Stimulated activated CD8-positive, alpha-beta memory T cell treated with anti-CD3 and anti-CD28 coated beads, Interleukin-12 subunit alpha, Interleukin-12 subunit beta, amount 100 ng/mL, for 4 hours (primary cell): Measurements from ENCODE around the gene FRY.

Source experiments
- DNase-seq: peaks from one replicate; pipeline ENCODE4 v3.0.0-alpha.2; 2020; ENCODE audit warnings: low read depth

Gene FRY

DNA sequence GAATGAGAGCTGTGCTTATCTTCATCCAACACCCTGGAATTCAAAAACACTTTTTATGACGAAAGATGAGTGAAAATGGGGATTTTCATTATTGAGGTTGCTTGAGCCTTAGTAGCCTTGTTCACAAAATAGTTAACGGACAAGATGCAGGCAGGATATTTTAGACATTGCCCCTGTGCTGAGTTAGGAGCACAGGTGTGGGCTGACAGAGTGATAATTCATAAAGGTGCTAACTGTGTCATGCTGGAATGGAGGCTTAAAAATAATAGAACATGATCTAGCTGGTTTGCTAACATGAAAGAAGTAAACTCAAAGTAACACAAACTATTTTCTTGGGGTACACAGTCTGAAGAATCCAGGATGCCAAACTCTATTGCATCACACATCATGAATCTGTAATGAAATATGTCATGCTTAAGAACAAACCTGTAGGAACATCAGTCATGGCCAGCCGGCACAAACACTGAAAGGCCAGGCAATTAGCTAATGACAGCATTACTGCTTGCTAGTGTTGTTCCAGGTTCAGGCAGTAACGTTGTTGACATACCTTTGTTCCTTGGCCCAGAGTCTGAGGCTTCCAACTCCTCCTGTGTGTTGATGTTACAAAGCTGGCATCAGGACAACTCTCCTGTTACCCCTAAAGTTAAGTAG lies 55.3 kb downstream of the FRY start:
- DNase-seq: no peak

GRCh38 chr13:32087955-32088747 lies 56.6 kb downstream of the FRY start:
- no peak for DNase-seq

- DNase-seq: no peak
These were observed 60.9 kb downstream of the FRY start for GRCh38 chr13:32092496-32092895.

DNA sequence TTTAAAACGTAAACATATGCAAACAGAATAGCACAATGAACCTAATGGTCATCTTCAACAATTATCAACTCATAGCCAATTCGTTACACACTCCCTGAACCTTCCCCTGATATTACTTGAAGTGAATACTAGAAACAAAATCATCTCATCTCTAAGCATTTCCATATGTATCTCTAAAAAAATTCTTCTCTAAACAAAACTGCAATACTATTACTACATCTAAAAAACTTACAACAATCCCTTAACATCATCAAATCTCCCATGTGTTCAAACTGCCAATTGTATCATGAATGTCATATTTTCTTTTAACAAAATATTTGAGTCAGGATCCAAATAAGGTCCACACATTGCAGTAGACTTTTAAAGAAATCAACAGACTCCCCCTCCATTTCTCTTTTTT lies 61.4 kb downstream of the FRY start:
- DNase-seq: no peak

GRCh38 chr13:32098272-32098671 lies 66.7 kb downstream of the FRY start:
- DNase-seq: no peak

DNA sequence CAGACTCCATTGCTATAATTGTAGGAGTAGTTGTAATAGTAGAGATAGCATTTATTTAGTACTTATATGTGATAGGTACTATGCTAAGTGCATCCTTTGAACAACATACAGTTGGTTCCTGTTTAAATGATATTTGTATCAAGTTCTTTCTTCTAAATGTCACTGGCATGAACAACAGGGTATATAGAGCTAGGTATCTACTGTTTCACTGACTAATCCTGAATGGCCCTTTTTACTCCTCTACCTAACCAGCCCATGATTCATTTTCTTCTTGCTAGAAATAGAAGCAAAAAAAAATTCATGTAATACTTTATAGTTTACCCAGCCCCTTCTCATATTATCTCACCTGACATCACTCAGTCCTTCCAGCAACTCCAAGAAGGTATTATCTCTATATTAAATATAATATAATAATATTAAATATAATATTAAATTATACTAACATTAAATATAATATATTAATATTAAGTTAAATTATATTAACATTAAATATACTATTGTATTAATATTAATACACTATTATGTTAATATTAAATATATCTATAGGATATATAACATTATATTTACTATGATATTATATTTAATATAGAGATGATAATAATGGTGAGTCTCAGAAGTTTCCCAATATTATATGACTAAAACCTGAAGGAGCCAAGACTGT lies 74.2 kb downstream of the FRY start:
- no peak for DNase-seq

- no peak for DNase-seq
These were observed 75.9 kb downstream of the FRY start for GRCh38 chr13:32107474-32107873.

DNA sequence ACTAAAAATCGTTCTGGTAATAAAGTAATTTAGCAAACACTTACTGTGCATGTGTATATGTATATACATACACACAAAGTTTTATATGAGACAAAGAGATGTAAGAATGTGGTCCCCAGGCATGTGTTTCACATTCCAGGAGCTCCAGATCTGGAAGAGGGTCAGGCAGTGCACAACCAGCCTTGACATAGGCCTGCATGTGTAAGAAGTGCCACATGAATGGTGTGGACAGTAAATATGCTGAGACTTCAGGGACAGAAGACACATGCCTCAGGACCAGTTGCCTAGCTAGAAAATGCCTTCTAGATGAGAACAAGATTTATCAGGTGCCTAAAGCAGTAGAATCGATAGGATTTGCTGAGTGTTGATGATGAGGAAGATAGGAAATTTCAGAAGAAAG lies 76.4 kb downstream of the FRY start:
- DNase-seq: no peak

DNA sequence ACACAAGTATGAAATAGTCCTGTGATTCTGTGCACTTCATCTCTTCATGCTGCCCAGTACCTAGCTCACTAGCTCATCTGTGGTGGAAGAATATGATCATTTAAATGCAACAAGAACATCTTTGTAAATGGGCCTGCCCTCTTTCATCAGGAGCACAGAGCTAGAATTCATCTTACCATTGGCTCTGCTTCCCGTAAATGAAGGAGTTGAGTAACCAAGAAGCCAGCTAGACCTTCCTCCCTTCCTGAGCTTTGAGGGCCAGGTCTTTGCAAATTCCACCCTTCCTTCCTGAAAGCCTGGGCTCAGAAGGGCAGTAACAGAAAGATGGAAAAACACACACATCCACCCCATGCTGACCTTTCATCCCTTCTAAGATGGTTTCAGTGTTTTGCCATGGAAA lies 82.0 kb downstream of the FRY start:
- DNase-seq: no peak

DNA sequence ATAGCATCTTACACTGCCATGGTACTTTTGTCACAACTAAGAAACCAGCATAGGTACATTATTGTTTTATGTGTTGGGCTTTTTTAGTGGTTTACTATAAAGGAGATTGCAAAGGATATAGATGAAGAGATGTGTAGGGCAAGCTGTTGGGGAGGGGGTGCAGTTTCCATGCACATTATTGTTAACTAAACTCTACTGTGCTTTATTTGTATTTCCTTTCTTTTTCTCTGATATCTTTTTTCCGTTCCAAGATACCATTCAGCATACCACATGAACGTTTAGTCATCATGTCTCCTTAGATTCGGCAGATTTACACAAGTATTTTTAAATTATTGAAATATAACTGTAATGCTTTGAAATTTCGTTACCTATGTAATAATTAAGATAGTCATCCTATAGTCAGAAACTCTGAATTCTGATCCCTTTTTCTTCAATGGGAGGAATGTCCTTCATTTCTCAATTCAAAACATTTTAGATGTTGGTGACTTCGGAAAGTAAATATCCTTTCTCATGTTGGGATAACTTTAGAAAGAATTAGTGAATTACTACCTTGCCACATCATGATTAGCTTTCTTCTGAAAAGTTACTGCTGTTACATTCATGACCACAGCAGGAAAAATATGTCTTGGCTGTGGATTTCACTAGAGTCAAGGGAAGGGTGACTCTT lies 82.8 kb downstream of the FRY start:
- no peak for DNase-seq

- no peak for DNase-seq
These were observed 83.5 kb downstream of the FRY start for GRCh38 chr13:32115066-32115465.

DNA sequence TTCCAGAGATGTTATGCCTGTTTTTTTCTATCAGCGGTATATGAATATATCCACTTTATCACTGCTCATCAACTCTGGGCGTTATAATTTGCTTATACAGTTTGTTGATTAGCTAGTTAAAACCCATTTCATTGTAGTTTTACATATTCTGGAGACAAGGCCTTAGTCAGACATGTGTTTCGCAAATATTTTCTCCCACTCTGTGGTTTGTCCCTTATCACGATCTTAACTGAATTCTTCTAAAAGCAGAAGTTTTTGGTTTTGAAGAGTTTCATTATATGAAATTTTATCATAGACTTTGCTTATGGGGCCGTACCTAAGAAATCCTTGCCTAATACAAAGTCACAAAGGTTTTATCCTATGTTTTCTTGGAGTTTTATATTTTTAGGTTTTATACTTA lies 84.6 kb downstream of the FRY start:
- no peak for DNase-seq

GRCh38 chr13:32117001-32117400 lies 85.4 kb downstream of the FRY start:
- no peak for DNase-seq

DNA sequence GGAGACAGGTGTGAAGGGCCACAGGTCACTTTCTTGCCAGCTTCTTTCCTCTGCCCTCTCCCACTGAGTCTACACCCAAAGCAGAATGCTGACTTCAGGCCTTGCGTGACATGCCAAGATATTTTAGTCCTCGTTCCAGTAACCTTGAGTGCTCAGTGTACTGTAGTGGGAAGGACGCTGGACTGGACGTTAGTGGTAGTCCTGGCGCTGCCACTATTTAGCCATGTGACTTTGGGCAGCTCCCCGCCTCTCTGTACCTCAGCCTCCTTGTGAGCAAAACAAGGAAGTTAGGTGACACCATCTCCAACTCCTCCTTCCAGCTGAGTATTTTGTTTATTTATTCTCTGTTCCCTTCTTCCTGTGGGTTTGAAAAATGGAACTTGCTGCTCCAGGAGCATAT lies 86.1 kb downstream of the FRY start:
- DNase-seq: no peak

DNA sequence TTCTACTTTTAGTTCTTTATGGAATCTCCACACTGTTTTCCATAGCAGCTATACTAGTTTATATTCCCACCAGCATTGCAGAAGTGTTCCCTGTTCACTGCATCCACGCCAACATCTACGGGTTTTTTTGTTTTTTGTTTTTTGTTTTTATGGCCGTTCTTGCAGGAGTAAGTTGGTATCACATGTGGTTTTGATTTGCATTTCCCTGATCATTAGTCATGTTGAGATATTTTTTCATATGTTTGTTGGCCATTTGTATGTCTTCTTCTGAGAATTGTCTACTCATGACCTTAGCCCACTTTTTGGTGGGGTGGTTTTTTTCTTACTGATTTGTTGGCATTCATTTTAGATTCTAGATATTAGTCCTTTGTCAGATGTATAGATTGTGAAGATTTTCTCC lies 89.7 kb downstream of the FRY start:
- DNase-seq: no peak

GRCh38 chr13:32124743-32125142 lies 93.2 kb downstream of the FRY start:
- DNase-seq: no peak

- DNase-seq: no peak
These were observed 93.7 kb downstream of the FRY start for GRCh38 chr13:32125221-32125689.

- DNase-seq: no peak
These were observed 94.2 kb downstream of the FRY start for GRCh38 chr13:32125751-32126150.

- no peak for DNase-seq
These were observed 94.7 kb downstream of the FRY start for GRCh38 chr13:32126278-32126677.

GRCh38 chr13:32126756-32127155 lies 95.2 kb downstream of the FRY start:
- no peak for DNase-seq

DNA sequence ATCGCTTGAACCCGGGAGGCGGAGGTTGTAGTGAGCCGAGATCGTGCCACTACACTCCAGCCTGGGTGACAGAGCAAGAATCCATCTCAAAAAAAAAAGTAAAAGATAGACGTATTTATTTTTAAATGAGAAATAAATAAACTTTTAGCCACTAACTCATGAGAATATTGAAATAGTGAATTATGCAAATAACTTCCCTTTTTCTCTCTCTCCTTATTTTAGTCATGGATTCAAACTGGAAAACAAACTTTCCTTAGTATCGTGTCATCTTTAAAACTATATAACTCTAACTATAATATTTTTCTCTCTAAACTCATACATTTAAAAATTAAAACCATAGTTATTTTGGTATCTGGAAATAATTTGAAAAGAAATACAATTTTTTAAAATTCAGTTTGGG lies 96.1 kb downstream of the FRY start:
- no peak for DNase-seq

- DNase-seq: no peak
These were observed 102.9 kb downstream of the FRY start for GRCh38 chr13:32134241-32135055.
